ENCODE data around the gene TCP11L2.

TCP11L2 gene

GRCh38 chr12:106302401-106303201 is at the start of gene TCP11L2:
TCP11L2 (plus strand) TSS chr12:106302733; CDS start chr12:106311076, 8,343 bp downstream.
- DNase-seq, result peak; percentile 88

- DNase-seq, result no peak
Measured at GRCh38 chr12:106254724-106255123, 47.8 kb upstream of the TCP11L2 start.

- DNase-seq, result no peak
Measured at GRCh38 chr12:106255493-106255892, 47.0 kb upstream of the TCP11L2 start.

GRCh38 chr12:106255952-106256351 is 46.6 kb upstream of the TCP11L2 start:
- no peak for DNase-seq

- DNase-seq, result no peak
Measured at GRCh38 chr12:106256524-106256923, 46.0 kb upstream of the TCP11L2 start.

- no peak for DNase-seq
Measured at GRCh38 chr12:106258226-106258625, 44.3 kb upstream of the TCP11L2 start.

GRCh38 chr12:106258935-106259334 is 43.6 kb upstream of the TCP11L2 start:
- no peak for DNase-seq

GRCh38 chr12:106265116-106265515 is 37.4 kb upstream of the TCP11L2 start:
- DNase-seq, result no peak

- DNase-seq, result no peak
Measured at GRCh38 chr12:106267535-106267934, 35.0 kb upstream of the TCP11L2 start.

GRCh38 chr12:106269150-106269771 is 33.3 kb upstream of the TCP11L2 start:
- no peak for DNase-seq

GRCh38 chr12:106271575-106272505 is 30.7 kb upstream of the TCP11L2 start:
- no peak for DNase-seq

- DNase-seq, result no peak
Measured at GRCh38 chr12:106273491-106273890, 29.0 kb upstream of the TCP11L2 start.

- DNase-seq, result no peak
Measured at GRCh38 chr12:106274012-106274411, 28.5 kb upstream of the TCP11L2 start.

- DNase-seq, result no peak
Measured at GRCh38 chr12:106274575-106275121, 27.9 kb upstream of the TCP11L2 start.

- no peak for DNase-seq
Measured at GRCh38 chr12:106275458-106275857, 27.1 kb upstream of the TCP11L2 start.

- no peak for DNase-seq
Measured at GRCh38 chr12:106276032-106276740, 26.3 kb upstream of the TCP11L2 start.

GRCh38 chr12:106280106-106280505 is 22.4 kb upstream of the TCP11L2 start:
- DNase-seq, result no peak

- DNase-seq, result no peak
Measured at GRCh38 chr12:106281056-106281782, 21.3 kb upstream of the TCP11L2 start.

GRCh38 chr12:106281804-106282203 is 20.7 kb upstream of the TCP11L2 start:
- no peak for DNase-seq

- DNase-seq, result no peak
Measured at GRCh38 chr12:106282457-106283097, 20.0 kb upstream of the TCP11L2 start.

All from left hindlimb (tissue), 1 donor.